K562 (cell line): ENCODE results near the gene REXO2. TPM values are rescaled to one million over a fixed set of nuclear protein-coding genes. Genes with fewer than 3 reads are reported as not detected.

ENCODE experiments used
- ATAC-seq: fragments of 200-7000 bp; cut with Tn5 transposase; 3 replicates; pipeline ENCODE4 v1.9.1; 2020; ENCODE audit warnings: moderate library complexity
- BruUV-seq: library from RNA; stranded (reverse); fragments of 400-500 nt; replicated peaks from 2 replicates; lab custom pipeline; 2021; lab: Mats Ljungman, UMichigan
- CTCF ChIA-PET: fragments of 300-600 bp; formaldehyde crosslinking; extraction: SDS; loops from one replicate; lab custom pipeline; 2021; ENCODE audit warnings: low intra/inter-chr PET ratio; lab: Yijun Ruan, JAX
- POLR2A ChIA-PET: fragments of 300-600, 350-650 bp; sonication (Branson Sonifier 250); formaldehyde crosslinking; extraction: SDS; loops from one replicate; lab custom pipeline; 2021; ENCODE audit warnings: antibody characterized with exemption, inconsistent platforms; lab: Yijun Ruan, JAX
- DNase-seq, 4 experiments: peaks; one replicate each; pipeline versions ENCODE4 v3.0.0 to v3.0.0-alpha.2; 2011 to 2018; ENCODE audit warnings: low spot score in 3 of 4, mixed read lengths in 3 of 4; ENCODE audit errors: extremely low read depth in 1 of 4
- FAIRE-seq: peaks from 2 replicates; lab custom pipeline; 2011; peaks lifted over from hg19 to GRCh38; lab: Jason Lieb, UNC
- H2AFZ ChIP-seq: 2 replicates; pipeline ENCODE4 v1.6.0; 2011; ENCODE audit warnings: low read depth, low read length, control low read depth, inconsistent platforms
- H3K27ac ChIP-seq: fragments of 200-600 bp; 3 replicates; pipeline ENCODE4 v1.8.0; 2011; ENCODE audit warnings: low read depth, mild to moderate bottlenecking, control low read depth, inconsistent platforms, low read length, moderate library complexity, mixed read lengths; ENCODE audit errors: extremely low read depth
- H3K27me3 ChIP-seq, 2 experiments: fragments of 300-600 bp in 1 of 2; 2 replicates in 1 of 2; 3 replicates in 1 of 2; pipeline versions ENCODE4 v1.6.0 to v1.8.0; 2011; ENCODE audit warnings: inconsistent platforms in 2 of 2, low read length in 2 of 2, mild to moderate bottlenecking in 1 of 2, mixed read lengths in 1 of 2, moderate library complexity in 1 of 2; ENCODE audit not compliant: control insufficient read depth in 2 of 2, insufficient read depth in 2 of 2
- H3K36me3 ChIP-seq: fragments of 300-600 bp; 3 replicates; pipeline ENCODE4 v1.8.0; 2011; ENCODE audit warnings: mild to moderate bottlenecking, low read length, inconsistent platforms; ENCODE audit not compliant: control insufficient read depth, insufficient read depth
- H3K4me1 ChIP-seq, 2 experiments: fragments of 200-600 bp in 1 of 2; replicated peaks in 1 of 2; 2 replicates in 1 of 2; 3 replicates in 1 of 2; pipeline versions ENCODE4 v1.5.1 to v1.8.0; 2011; ENCODE audit warnings: inconsistent platforms in 2 of 2, low read length in 2 of 2, mild to moderate bottlenecking in 1 of 2, mixed read lengths in 1 of 2, moderate library complexity in 1 of 2; ENCODE audit not compliant: control insufficient read depth in 2 of 2, insufficient read depth in 2 of 2
- H3K4me2 ChIP-seq: 2 replicates; pipeline ENCODE4 v1.6.1; 2011; ENCODE audit warnings: low read length, control low read depth, inconsistent platforms, mixed read lengths; ENCODE audit not compliant: insufficient read depth
- H3K4me3 ChIP-seq: fragments of 200-600 bp; sonication (generic), shearing (Covaris generic); 2 replicates; pipeline ENCODE4 v1.5.1; 2016; ENCODE audit warnings: control low read depth, inconsistent platforms
- H3K79me2 ChIP-seq: fragments of 200-600 bp; 3 replicates; pipeline ENCODE4 v1.8.0; 2011; ENCODE audit warnings: low read length, inconsistent platforms; ENCODE audit not compliant: control insufficient read depth, insufficient read depth
- H3K9ac ChIP-seq, 2 experiments: 2 replicates each; pipeline versions ENCODE4 v1.6.0 to v1.6.1; 2011; ENCODE audit warnings: low read depth in 2 of 2, low read length in 2 of 2, control low read depth in 1 of 2, inconsistent platforms in 1 of 2, mild to moderate bottlenecking in 1 of 2, mixed read lengths in 1 of 2; ENCODE audit not compliant: insufficient read depth in 1 of 2
- H3K9me1 ChIP-seq: one replicate; pipeline ENCODE4 v1.6.0; 2011; ENCODE audit warnings: inconsistent platforms, mild to moderate bottlenecking, low read length, moderate library complexity; ENCODE audit not compliant: control insufficient read depth, insufficient read depth
- H3K9me3 ChIP-seq: replicated peaks from 2 replicates; pipeline ENCODE4 v1.5.1; 2011; ENCODE audit warnings: low read depth, low read length, inconsistent platforms; ENCODE audit not compliant: control insufficient read depth, insufficient read depth
- H4K20me1 ChIP-seq: replicated peaks from 2 replicates; pipeline ENCODE4 v1.6.1; 2011; ENCODE audit warnings: low read length, inconsistent platforms, mixed read lengths; ENCODE audit not compliant: control insufficient read depth, insufficient read depth
- CBFA2T3 ChIP-seq: fragments of 450-650 bp; IDR thresholded peaks from 2 replicates; pipeline ENCODE4 v1.6.1; 2017
- CTBP1 ChIP-seq: fragments of 450-650 bp; IDR thresholded peaks from 2 replicates; pipeline ENCODE4 v1.6.1; 2016; ENCODE audit warnings: borderline replicate concordance
- KDM2B ChIP-seq: fragments of 250-450 bp; sonication (Bioruptor Pico); IDR thresholded peaks from 2 replicates; pipeline ENCODE4 v1.8.0; 2021; ENCODE audit warnings: mild to moderate bottlenecking, moderate library complexity
- OTX1 ChIP-seq: fragments of 450-650 bp; formaldehyde crosslinking; IDR thresholded peaks from 2 replicates; pipeline ENCODE4 v1.4.0; 2022; ENCODE audit warnings: mild to moderate bottlenecking
- ZNF140 ChIP-seq: fragments of 250-450 bp; sonication (Bioruptor Pico); IDR thresholded peaks from 2 replicates; pipeline ENCODE4 v1.8.0; 2021; ENCODE audit warnings: moderate library complexity, mild to moderate bottlenecking, inconsistent platforms
- ZNF445 ChIP-seq: fragments of 250-450 bp; sonication (Bioruptor Pico); IDR thresholded peaks from 2 replicates; pipeline ENCODE4 v1.4.0; 2020; ENCODE audit warnings: low read depth, mild to moderate bottlenecking, moderate library complexity
- ZNF551 ChIP-seq: fragments of 250-450 bp; sonication (Bioruptor Pico); IDR thresholded peaks from 2 replicates; pipeline ENCODE4 v1.5.0; 2021; ENCODE audit warnings: mild to moderate bottlenecking, moderate library complexity
- WGBS: fragments of 100-300 bp; shearing (Covaris generic); methylation state at CpG from one replicate; pipeline ENCODE4 v1.1.6; 2016; ENCODE audit warnings: low coverage, mixed read lengths; ENCODE audit not compliant: insufficient coverage; ENCODE audit errors: missing lambda C conversion rate; 5-methylcytosine and 5-hydroxymethylcytosine counted together
- in situ Hi-C: fragments of 300-500 bp; cut with MboI; formaldehyde crosslinking; loops from 4 replicates; pipeline ENCODE4 v1.15.0; 2018; ENCODE audit warnings: inconsistent platforms, mixed read lengths
- intact Hi-C: fragments of 100-400 bp; cut with micrococcal nuclease; formaldehyde crosslinking; loops from 2 replicates; pipeline ENCODE4 v1.14.2; 2022
- polyA plus RNA-seq, 8 experiments: library from polyadenylated mRNA; depleted of rRNA in 4 of 8; stranded (reverse) in 5 of 8; unstranded in 3 of 8; fragments of >200 nt; fragmentation: Nextera tagmentation in 2 of 8; fragmentation: Illumina TruSeq in 1 of 8; extraction: Ambion mirVana in 2 of 8; extraction: Trizol in 1 of 8; gene quantifications; 2 replicates each; pipeline versions ENCODE4 v1.2.1 to v1.2.3, GENCODE V29; 2011 to 2014; ENCODE audit warnings: inconsistent platforms in 1 of 8, missing spikeins in 1 of 8
- total RNA-seq, 7 experiments: library from RNA; depleted of rRNA in 6 of 7; stranded (reverse); fragments of >200 nt in 6 of 7; fragmentation: Illumina TruSeq in 2 of 7; extraction: Trizol in 2 of 7; gene quantifications; 2 replicates each; pipeline versions ENCODE4 v1.2.1 to v1.2.3, GENCODE V29; 2011 to 2021; ENCODE audit warnings: low replicate concordance in 1 of 7
- TF ChIP-seq, protein P1 (sequence below): fragments of 450-650 bp; IDR thresholded peaks from 2 replicates; pipeline ENCODE4 v1.6.1; 2017; ENCODE audit warnings: mild to moderate bottlenecking, moderate library complexity

Gene REXO2
- total and polyA plus RNA-seq, 9 of the 15 experiments (the other 6 are each of a cell fraction or from before 2014, with no cell fraction given): 143 to 370 (median 193) TPM

DNA sequence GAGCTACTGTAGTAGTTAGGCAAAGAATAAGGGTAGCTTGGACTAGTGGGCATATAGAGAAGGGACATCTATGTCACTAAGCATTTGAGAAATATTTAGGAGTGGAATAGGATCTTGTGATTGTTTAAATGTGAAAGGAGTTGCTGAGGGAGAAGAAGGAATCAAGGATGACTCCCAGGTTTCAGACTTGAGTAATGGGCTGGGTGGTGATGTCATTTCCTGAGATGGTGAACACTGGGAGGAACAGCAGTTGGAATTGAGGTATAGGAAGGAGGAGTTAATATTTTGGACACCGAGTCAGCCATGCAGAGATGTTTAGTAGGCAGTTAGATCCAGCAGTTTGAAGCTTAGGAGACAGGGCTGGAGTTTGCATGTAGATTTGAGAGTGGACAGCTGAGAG is 40.1 kb downstream of the REXO2 start:
- H3K4me3 ChIP-seq: no peak overlapping the region
- TF ChIP-seq CTBP1 (no peak), ZNF140 (CRISPR knock-in tag) (no peak), KDM2B (CRISPR knock-in tag) (no peak), ZNF445 (CRISPR knock-in tag) (no peak), OTX1 (no peak), CBFA2T3 (no peak), ZNF551 (CRISPR knock-in tag) (no peak)
- TF ChIP-seq, protein P1, sequence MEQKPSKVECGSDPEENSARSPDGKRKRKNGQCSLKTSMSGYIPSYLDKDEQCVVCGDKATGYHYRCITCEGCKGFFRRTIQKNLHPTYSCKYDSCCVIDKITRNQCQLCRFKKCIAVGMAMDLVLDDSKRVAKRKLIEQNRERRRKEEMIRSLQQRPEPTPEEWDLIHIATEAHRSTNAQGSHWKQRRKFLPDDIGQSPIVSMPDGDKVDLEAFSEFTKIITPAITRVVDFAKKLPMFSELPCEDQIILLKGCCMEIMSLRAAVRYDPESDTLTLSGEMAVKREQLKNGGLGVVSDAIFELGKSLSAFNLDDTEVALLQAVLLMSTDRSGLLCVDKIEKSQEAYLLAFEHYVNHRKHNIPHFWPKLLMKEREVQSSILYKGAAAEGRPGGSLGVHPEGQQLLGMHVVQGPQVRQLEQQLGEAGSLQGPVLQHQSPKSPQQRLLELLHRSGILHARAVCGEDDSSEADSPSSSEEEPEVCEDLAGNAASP: no peak
- H2AFZ ChIP-seq: no peak overlapping the region
- H3K9me1 ChIP-seq: no peaks in the 10 kb centered on the region
- no peaks in the 10 kb centered on the region; a peak in 1 of 5 replicates for H3K4me1 ChIP-seq
- H3K27me3 ChIP-seq: no peaks in the 10 kb centered on the region; a peak in 1 of 5 replicates
- no peaks in the 10 kb centered on the region for H3K36me3 ChIP-seq
- WGBS: 0% methylated on average over 1 of the region's 1 CpG
- no peaks in the 10 kb centered on the region; the same call in 1 of the 2 replicates for H3K9me3 ChIP-seq
- BruUV-seq: no TSS peak
- no peak overlapping the region for H3K4me2 ChIP-seq
- ChIA-PET POLR2A (interaction anchor here (0.8 kb wide), 1 partner anchor 31 kb away, joined by 3 read pairs; no protein-coding TSS in a partner anchor), CTCF (no interaction called here)
- no peaks in the 10 kb centered on the region for H4K20me1 ChIP-seq
- ATAC-seq (no peak), FAIRE-seq (no peak), DNase-seq (no peak)
- H3K79me2 ChIP-seq: no peaks in the 10 kb centered on the region
- no peak overlapping the region for H3K27ac ChIP-seq
- in situ Hi-C loops: no loop called here
- intact Hi-C loops: loop anchor here (2.0 kb wide), 1 partner anchor 139 kb away; no protein-coding TSS in a partner anchor
- H3K9ac ChIP-seq: no peak overlapping the region
